K562 (cell line): ENCODE results near the gene VDAC2. TPM values are rescaled to one million over a fixed set of nuclear protein-coding genes. Genes with fewer than 3 reads are reported as not detected.

Experiments used
- BHLHE40 ChIP-seq: IDR thresholded peaks from 2 replicates; pipeline ENCODE4 v1.6.1; 2011; ENCODE audit warnings: low read length, improper control_type of control experiment
- CBFA2T2 ChIP-seq: fragments of 450-650 bp; conservative IDR thresholded peaks from 2 replicates; pipeline ENCODE4 v1.6.1; 2017; ENCODE audit warnings: mild to moderate bottlenecking
- CCAR2 ChIP-seq: fragments of 200-400 bp; formaldehyde crosslinking; IDR thresholded peaks from 2 replicates; pipeline ENCODE4 v1.6.1; 2017; ENCODE audit warnings: mild to moderate bottlenecking, low read depth, low read length
- DMBX1 ChIP-seq: fragments of 250-450 bp; sonication (Bioruptor Pico); IDR thresholded peaks from 2 replicates; pipeline ENCODE4 v1.8.0; 2022; ENCODE audit warnings: inconsistent platforms, mild to moderate bottlenecking, moderate library complexity, borderline replicate concordance
- EHMT2 ChIP-seq: fragments of 450-650 bp; IDR thresholded peaks from 2 replicates; pipeline ENCODE4 v1.6.1; 2018; ENCODE audit warnings: antibody characterized with exemption
- ELF1 ChIP-seq: fragments of 200-800 bp; sonication (Bioruptor generic); IDR thresholded peaks from 2 replicates; pipeline ENCODE4 v1.6.1; 2016; ENCODE audit warnings: missing genetic modification characterization, missing compliant biosample characterization
- HDAC3 ChIP-seq: fragments of 450-650 bp; IDR thresholded peaks from 2 replicates; pipeline ENCODE4 v1.6.1; 2018; ENCODE audit warnings: borderline replicate concordance, mild to moderate bottlenecking, moderate library complexity; ENCODE audit not compliant: partially characterized antibody
- KDM2B ChIP-seq: fragments of 250-450 bp; sonication (Bioruptor Pico); IDR thresholded peaks from 2 replicates; pipeline ENCODE4 v1.8.0; 2021; ENCODE audit warnings: mild to moderate bottlenecking, moderate library complexity
- PHB ChIP-seq: fragments of 250-450 bp; sonication (Bioruptor Pico); IDR thresholded peaks from 2 replicates; pipeline ENCODE4 v1.5.0; 2021
- PHF8 ChIP-seq: fragments of 200-600 bp; sonication (generic); IDR thresholded peaks from 2 replicates; pipeline ENCODE4 v1.6.1; 2012; ENCODE audit warnings: mixed run types, mild to moderate bottlenecking, inconsistent platforms, low read length, moderate library complexity, borderline replicate concordance
- RERE ChIP-seq: sonication (generic); formaldehyde crosslinking; IDR thresholded peaks from 2 replicates; pipeline ENCODE4 v1.8.0; 2023; ENCODE audit warnings: missing genetic modification reagents, mild to moderate bottlenecking, borderline replicate concordance
- RNF219 ChIP-seq: fragments of 250-450 bp; sonication (Bioruptor Pico); IDR thresholded peaks from 2 replicates; pipeline ENCODE4 v1.5.0; 2022; ENCODE audit warnings: mild to moderate bottlenecking
- SMARCA4 ChIP-seq: fragments of 450-650 bp; IDR thresholded peaks from 2 replicates; pipeline ENCODE4 v1.6.1; 2016
- SRSF1 ChIP-seq: fragments of 200-400 bp; formaldehyde crosslinking; IDR thresholded peaks from 2 replicates; pipeline ENCODE4 v1.6.1; 2017; ENCODE audit warnings: mild to moderate bottlenecking, low read depth, low read length, moderate library complexity
- TBL1XR1 ChIP-seq, 2 experiments: IDR thresholded peaks; 2 replicates each; pipeline ENCODE4 v1.6.1; 2012; ENCODE audit warnings: improper control_type of control experiment in 2 of 2, low read length in 2 of 2, mild to moderate bottlenecking in 1 of 2
- TRIM24 ChIP-seq, 2 experiments: fragments of 450-650 bp; IDR thresholded peaks; 2 replicates each; pipeline ENCODE4 v1.6.1; 2016
- polyA plus RNA-seq, 8 experiments: library from polyadenylated mRNA; depleted of rRNA in 4 of 8; stranded (reverse) in 5 of 8; unstranded in 3 of 8; fragments of >200 nt; fragmentation: Nextera tagmentation in 2 of 8; fragmentation: Illumina TruSeq in 1 of 8; extraction: Ambion mirVana in 2 of 8; extraction: Trizol in 1 of 8; gene quantifications; 2 replicates each; pipeline versions ENCODE4 v1.2.1 to v1.2.3, GENCODE V29; 2011 to 2014; ENCODE audit warnings: inconsistent platforms in 1 of 8, missing spikeins in 1 of 8
- total RNA-seq, 7 experiments: library from RNA; depleted of rRNA in 6 of 7; stranded (reverse); fragments of >200 nt in 6 of 7; fragmentation: Illumina TruSeq in 2 of 7; extraction: Trizol in 2 of 7; gene quantifications; 2 replicates each; pipeline versions ENCODE4 v1.2.1 to v1.2.3, GENCODE V29; 2011 to 2021; ENCODE audit warnings: low replicate concordance in 1 of 7
- TF ChIP-seq, protein P1 (sequence below): sonication (generic); formaldehyde crosslinking; IDR thresholded peaks from 2 replicates; pipeline ENCODE4 v1.9.0; 2022; ENCODE audit warnings: mild to moderate bottlenecking, missing genetic modification reagents
- TF ChIP-seq, protein P2 (sequence below): fragments of 450-650 bp; formaldehyde crosslinking; IDR thresholded peaks from 2 replicates; pipeline ENCODE4 v1.4.0; 2022; ENCODE audit warnings: missing genetic modification characterization

The VDAC2 gene
- total and polyA plus RNA-seq, 9 of the 15 experiments (the other 6 are each of a cell fraction or from before 2014, with no cell fraction given) = 139 to 450 (median 250) TPM

DNA sequence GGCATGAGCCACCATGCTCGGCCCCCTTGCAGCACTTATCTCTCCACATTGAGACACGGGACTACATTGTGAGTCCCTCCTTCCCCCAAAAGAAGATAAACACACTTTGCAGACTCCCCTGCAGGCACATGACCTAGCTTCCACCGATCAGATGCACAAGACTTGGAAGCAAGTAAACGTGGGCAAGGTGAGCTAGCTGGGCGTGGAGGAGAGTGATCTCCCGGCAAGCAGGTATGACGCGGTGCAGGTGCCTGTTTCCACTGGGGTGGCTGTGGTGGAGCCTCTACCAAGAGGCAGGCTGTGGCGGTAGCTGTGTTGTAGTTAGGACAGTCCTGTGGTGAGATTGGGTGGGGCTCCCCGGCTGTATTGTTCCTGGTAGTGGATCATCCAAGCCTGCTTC is 32.8 kb downstream of the VDAC2 start (continued):
- TF ChIP-seq, protein P1, sequence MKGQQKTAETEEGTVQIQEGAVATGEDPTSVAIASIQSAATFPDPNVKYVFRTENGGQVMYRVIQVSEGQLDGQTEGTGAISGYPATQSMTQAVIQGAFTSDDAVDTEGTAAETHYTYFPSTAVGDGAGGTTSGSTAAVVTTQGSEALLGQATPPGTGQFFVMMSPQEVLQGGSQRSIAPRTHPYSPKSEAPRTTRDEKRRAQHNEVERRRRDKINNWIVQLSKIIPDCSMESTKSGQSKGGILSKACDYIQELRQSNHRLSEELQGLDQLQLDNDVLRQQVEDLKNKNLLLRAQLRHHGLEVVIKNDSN (CRISPR knock-in tag) = peak; percentile 14; the same call in 1 of the 2 replicates
- TF ChIP-seq KDM2B (CRISPR knock-in tag) (no peak), HDAC3 (no peak), RNF219 (CRISPR knock-in tag) (no peak), BHLHE40 (peak; percentile 84), RERE (CRISPR knock-in tag) (no peak), CCAR2 (no peak), TRIM24 (IDR thresholded peaks at IDR 0.05) (peak in 1 of 2 experiments; percentile 30; a peak in 1 of 4 replicates), DMBX1 (CRISPR knock-in tag) (no peak), ELF1 (tag) (no peak), SMARCA4 (peak; percentile 50; the same call in 1 of the 2 replicates), PHF8 (no peak), CBFA2T2 (peak; percentile 41), TBL1XR1 (IDR thresholded peaks at IDR 0.05; ENCODE audit: low read length in 2 of 2) (no peak), EHMT2 (no peak), SRSF1 (no peak), PHB (no peak)
- TF ChIP-seq, protein P2, sequence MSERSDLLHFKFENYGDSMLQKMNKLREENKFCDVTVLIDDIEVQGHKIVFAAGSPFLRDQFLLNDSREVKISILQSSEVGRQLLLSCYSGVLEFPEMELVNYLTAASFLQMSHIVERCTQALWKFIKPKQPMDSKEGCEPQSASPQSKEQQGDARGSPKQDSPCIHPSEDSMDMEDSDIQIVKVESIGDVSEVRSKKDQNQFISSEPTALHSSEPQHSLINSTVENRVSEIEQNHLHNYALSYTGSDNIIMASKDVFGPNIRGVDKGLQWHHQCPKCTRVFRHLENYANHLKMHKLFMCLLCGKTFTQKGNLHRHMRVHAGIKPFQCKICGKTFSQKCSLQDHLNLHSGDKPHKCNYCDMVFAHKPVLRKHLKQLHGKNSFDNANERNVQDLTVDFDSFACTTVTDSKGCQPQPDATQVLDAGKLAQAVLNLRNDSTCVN = no peak
